H1 (cell line): ENCODE data around the gene ADIRF. TPM values are rescaled to one million over a fixed set of nuclear protein-coding genes. Genes with fewer than 3 reads are reported as not detected.

Experiments used
- SIRT6 ChIP-seq: IDR thresholded peaks from one replicate; pipeline ENCODE4 v1.7.1; 2012; ENCODE audit warnings: low read length, inconsistent platforms
- YY1 ChIP-seq: IDR thresholded peaks from 2 replicates; pipeline ENCODE4 v1.6.1; 2011; ENCODE audit warnings: low read depth, mild to moderate bottlenecking, low read length
- polyA plus RNA-seq, 7 experiments: library from polyadenylated mRNA; depleted of rRNA in 3 of 7; stranded (reverse) in 5 of 7; unstranded in 2 of 7; fragments of >200 nt in 5 of 7; fragments of 200-250 nt in 2 of 7; gene quantifications; 1 replicate in 5 of 7; 2 replicates in 1 of 7; 4 replicates in 1 of 7; pipeline versions ENCODE4 v1.2.1 to v1.2.3, GENCODE V29; 2011 to 2013; ENCODE audit warnings: missing spikeins in 2 of 7, mixed read lengths in 2 of 7
- total RNA-seq: library from RNA; stranded (reverse); fragmentation: NEBNext Ultra II Directional; extraction: Animal tissue kit (Norgen Biotek cat#: 25700); gene quantifications from 2 replicates; pipeline ENCODE4 v1.2.1, GENCODE V29; 2021

ADIRF gene
- total and polyA plus RNA-seq, 2 of the 8 experiments (the other 6 are each of a cell fraction or from before 2014, with no cell fraction given) = not detected

DNA sequence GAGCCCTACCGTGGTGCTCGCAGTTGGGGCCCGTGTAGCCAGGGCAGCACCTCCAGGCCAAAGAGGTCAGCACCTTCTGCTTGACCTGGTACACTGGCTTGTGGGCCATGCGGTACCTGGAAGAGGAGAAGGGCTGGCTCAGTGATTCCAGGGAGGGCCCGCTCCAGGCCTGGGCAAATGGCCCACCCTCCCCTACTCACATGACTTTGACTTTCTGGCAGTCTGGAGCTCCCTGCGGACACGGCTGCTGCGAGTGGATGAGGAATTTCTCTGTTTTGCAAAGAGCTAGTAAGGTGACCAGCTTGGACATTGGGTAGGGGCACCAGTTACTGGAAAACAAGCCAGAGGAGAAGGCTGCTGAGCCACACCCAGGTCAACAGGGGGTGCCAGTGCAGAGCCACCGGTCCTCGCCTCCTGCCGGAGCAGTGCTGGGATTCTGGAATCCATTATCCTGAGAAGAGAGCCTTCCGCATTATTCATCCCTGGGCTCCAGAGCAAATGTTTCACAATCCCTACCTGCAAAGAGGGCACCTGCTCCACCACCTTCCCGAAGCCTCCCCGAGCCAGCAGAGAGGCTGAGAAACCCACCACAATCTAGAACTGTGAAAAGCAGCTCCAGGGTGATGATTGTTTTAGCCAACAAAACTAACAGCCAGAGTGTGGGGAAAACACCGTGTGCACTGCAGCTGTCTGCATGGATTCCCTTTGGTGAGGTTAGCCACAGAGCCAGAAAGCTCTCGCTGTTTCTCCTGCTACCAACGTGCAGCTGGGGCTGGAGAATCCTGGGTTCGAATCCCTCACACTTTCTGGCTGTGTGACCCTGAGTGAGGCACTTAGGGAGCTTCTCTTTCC lies 22.7 kb upstream of the ADIRF start (continued):
- TF ChIP-seq YY1 (peak; percentile 82), SIRT6 (no peak)
